CD4-positive, alpha-beta T cell treated with Interleukin-15 for 4 hours (primary cell): ENCODE results near the gene MAB21L1.

Experiments
- DNase-seq: peaks from one replicate; pipeline ENCODE4 v3.0.0-alpha.2; 2020; ENCODE audit warnings: low spot score

MAB21L1 gene

DNA sequence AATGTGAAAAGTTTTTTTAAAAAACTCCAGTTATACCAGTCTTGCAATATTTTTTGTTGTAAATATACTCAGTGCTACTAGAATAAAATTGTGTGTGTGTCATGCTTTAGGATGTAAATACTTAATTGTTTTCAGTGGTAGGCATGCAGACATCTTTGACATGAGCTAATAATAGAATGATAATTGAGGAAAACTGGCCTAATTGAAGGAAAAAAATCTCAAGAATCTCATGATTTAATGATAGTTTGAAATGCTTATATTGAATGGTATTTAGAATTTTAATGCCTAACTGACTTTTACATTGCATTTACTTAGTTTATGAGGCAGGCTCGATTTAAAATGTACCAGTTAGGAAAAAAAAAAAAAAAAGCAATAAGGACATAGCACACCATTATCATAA lies 3.2 kb upstream of the MAB21L1 start:
- DNase-seq = no peak

DNA sequence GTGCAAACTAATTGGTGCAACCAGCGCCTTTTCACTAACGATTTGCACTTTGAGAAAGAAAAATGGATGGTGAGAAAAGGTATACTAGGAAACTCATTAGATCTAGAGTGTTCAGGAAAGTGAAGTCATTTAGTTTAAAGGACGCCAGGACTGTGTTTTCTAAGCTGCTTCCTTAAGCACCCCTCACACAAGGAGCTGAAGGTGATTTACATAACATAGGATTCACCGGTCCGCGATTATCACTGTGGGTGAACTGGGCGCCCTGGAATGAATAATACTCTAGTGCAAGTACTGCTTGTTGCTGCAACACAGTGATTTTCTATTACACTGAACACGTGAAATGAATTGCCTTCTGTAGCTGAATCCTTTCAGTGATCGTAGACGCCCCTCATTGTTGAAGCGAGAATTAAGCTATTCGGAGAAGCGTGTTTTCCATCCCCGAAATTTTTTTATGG lies 2.6 kb upstream of the MAB21L1 start:
- DNase-seq = no peak

DNA sequence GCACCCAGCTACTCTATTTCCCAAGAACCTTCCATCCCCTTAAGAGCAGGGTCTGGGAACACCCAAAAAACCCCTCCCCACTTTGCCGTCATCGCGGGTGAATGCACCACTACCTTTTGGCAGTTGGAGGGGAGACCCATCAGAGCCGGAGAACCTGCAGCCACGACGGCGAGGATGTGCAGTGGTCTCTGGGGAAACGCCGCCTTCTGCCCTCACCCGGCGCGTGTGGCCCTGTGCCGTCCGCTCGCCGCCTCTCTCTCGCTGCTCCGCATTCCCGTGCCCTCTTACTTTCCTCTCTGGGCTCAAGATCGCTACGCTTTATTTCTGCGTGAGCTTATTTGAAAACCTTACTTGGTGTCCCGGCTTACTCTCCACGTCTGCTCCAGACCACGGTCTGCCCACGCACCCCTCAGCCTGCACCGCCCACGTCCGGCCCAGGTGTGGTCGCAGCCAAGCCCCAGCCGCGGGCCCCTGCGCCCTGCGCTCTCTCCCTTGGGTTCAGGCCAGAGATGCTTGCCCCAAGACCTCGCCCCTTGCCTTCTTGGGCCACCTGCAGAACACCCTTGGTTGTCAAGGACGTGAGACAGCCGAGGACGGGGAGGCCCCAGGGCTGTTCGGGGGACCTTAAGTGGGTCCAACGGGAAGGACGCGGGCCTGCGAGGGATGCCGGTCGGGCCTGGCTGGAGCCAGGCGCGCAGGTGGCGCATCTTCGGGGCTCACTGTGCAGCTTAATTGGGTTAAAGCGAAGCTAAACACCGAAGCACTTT lies 2.0 kb upstream of the MAB21L1 start:
- no peak for DNase-seq

DNA sequence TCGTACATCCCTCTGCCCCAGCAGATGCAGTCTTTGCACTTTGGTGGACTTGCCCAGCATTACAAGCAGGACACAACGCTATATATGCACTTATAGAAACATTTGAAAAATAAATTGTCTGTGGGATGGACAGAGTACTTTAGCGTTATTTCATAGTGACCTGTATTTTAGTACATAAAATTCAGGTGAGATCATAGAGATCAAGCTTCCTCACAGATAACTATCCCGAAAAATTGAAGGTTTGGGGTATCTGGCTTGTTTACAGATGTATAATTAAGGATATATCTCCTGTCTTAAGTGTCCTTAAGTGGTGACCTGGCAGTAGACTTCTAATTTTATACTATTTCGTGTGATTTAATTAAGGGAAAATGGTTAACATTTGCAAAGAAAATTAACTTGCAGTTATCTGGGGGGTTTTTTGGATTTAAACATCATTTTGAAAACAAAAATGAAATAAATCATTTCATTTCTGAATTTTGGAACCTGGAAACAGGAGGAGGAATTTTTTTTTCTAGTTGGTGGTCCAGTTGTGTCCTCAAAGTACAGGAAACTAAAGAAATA lies 977 bp upstream of the MAB21L1 start:
- no peak for DNase-seq

DNA sequence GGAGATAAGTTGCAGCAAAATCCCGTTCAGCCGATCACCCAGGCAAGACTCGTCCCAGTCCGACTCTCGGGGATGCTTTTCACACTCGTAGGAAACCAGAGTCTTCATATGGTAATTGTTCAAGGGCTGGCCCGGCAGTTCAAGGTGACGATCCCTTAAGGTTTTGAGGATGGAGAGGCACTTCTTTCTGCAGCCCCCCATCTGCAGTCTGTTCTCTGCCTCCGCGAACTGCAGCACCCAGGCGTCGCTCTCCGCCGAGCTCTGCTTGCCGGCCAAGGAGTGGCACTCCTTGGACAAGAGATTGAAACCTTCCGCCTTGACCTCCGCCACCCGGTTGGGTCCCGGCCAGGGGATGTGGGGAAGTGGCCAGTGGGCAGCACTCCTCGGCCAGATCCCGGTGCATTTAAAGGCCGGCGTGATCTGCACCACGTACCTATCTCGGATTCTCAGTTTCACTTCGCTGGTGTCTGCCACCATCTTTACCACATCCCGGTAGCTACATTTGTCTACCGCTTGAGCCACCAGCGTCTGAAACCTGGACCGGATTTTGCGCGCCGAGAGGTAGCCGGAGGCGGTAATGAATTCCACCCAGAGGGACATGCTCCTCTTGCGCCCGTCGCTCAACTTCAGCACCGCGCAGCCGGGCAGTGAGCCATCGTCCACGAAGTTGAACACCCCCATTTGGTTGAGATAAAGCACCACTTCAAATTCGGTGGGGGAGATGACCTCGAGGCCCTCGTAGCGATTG lies 1.1 kb downstream of the MAB21L1 start:
- DNase-seq = no peak

DNA sequence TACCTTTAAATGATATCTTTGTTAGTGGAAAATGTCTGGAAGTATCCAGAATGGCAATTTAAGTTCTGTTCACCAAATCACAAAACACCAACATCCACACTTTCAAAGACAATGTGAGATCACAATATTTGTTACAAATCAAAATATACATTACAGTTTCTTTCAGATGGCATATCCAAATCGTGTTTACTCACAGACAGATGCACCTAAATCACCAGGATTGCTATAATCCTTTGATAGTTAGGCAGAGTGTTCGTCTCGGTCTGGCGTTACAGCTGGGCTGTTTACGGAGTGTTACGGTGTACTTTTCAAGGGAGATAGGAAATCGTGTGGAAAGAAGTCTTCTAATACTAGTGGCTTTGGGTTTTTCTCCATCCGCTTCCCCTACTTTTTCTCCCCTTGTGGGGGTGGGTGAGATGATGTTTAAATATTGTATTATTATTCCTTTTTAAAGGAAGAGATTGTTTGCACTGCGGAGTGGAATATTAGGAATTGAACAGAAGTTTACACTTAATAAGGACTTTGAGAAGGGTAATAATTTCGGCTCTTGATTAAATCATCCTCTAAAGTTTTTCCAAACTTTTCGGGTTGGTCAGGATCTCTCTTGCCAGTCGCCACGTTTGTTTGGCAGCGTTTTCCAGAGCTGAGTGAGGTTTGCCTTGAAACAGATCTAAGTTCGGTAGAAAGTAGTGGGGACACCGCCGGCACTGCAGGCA lies 1.8 kb downstream of the MAB21L1 start:
- no peak for DNase-seq

DNA sequence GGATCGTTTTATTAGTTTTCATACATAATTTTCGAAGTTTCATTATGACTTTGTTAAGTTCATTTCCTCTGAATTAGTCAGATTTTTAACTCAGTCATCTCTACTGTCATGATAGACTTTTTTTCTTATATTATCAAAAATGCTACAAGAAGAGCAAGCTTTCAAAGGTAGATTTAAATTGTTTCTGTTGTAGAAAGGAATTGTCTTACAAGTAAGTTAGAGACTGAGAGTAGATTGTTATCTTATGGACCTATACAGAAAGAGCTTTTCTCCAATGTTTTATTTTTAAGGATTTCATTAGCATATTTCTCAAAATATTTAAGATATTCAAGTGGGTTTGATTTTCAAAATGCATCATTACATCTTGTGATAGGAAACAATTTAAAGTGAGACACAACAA lies 2.7 kb downstream of the MAB21L1 start:
- DNase-seq = no peak

DNA sequence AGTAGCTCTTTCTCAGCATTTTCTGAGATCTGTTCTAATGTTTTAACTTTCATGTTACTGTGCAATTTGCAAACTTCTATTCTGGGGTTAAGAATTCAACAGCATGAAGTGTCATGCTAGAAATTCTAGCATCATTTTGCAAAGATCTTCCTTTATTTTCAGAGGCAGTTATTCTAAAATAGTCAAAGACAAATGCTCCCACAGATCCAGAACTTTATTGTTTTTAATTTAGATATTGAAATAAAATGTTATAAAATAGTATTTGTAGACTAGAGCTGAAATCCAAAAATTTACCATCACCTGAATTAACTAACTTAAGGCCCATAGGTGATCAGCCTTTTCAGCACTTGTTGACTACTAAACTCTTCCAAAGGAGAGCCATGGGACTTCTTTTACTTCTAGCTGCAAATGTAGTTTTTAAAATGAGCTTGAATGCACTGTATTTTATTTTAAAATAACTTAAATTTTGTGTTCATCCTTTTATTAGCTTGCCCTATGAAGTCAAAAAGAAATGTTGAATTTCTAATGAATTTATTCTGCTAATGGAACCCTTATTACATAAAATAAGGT lies 3.2 kb downstream of the MAB21L1 start:
- DNase-seq = no peak

DNA sequence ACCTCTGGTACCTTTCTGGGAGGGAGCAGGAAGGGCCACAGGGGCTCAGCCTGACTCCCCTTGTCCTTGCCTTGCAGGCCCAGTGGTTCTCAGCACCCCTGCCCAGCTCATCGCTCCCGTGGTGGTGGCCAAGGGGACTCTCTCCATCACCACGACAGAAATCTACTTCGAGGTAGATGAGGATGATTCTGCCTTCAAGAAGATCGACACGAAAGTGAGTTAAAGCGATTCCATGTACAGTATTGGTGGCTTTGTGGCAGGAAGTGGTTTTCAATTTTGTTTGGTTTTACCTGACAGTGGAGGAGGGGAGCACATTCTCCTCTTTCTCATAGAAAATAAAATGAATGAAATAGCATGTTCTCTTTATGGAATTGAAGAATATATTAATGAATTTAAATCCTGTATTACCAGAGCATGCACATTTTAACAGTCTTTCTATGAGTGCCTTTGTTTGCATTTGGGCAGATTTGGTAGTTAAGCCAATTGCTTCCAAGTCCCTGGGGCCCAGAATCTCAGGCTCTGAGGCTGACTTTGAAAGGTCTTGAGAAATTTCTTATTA lies 4.1 kb downstream of the MAB21L1 start:
- no peak for DNase-seq

DNA sequence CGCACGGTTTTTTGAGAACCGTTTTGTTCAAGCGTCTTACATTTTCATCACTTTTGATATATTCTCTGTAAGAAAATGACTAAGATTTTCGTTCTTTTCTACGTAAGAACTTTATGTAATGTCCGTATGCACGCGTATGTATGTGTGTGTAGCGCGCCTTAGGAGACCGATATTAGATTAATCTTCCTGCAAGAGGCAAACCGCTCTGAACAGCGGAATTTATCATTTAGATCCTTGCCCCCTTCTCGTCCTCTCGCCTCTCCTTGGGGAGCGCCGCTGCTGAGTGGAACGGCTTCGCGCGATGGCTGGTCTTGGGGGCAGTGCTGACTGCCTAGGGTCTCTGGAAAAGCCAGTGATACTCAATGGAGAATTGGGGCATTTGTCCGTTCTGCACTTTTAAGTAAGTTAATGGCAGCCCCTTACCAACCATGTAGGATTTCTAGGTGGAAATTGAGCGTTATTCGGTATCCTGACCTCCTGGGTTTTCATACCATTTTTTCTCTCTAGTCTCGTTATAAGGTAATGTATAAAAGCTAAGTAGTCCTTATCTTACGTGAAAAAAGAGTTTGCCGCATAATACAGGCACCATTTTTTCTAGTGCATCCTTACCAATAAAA lies 4.7 kb downstream of the MAB21L1 start:
- DNase-seq = no peak

DNA sequence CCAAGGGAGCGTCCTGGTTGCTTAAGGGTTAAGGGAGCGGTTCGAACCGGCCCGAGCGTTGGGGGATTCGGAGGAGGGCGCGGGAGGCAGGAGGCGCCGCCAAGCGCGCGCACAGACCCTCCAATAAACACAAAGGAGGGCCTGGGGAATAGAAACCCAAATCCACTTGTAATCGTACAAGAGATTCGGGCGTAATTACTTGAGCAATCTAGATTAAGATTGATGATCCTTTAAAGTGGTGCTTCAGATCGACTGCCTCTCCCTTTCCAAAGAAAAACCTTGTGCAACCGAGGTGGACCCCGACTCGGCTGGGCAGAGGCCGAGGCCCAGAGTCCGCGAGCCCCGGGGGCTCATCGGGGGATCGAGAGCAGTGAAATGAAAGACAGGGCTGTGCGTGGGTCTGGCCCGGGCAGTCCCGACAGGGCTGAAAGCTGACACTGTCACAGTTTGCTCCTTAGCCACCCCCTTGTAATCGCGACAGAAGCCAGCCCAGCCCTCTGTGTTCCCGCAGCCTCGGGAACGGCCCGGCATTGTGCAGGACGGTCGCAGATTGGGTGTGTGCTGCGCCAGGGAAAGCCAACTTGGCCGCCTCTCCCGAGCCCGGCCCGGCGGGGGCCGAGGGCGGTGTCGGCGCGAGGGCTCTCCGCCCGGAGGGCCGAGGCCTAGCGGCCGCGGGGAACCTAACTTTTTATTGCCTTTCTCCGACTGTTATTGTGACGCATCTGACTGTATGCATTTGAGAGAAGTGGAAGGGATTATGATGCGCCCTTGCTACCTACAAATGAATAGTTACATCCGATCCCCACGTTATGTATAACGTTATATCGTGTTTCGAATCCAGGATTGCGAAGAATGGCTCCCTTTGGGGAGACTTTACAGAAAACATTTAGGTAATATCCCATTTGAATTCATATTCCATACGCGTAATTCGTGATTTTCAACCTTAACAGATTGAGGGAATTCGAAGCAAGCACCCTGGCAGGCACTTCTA lies 5.5 kb downstream of the MAB21L1 start:
- no peak for DNase-seq

DNA sequence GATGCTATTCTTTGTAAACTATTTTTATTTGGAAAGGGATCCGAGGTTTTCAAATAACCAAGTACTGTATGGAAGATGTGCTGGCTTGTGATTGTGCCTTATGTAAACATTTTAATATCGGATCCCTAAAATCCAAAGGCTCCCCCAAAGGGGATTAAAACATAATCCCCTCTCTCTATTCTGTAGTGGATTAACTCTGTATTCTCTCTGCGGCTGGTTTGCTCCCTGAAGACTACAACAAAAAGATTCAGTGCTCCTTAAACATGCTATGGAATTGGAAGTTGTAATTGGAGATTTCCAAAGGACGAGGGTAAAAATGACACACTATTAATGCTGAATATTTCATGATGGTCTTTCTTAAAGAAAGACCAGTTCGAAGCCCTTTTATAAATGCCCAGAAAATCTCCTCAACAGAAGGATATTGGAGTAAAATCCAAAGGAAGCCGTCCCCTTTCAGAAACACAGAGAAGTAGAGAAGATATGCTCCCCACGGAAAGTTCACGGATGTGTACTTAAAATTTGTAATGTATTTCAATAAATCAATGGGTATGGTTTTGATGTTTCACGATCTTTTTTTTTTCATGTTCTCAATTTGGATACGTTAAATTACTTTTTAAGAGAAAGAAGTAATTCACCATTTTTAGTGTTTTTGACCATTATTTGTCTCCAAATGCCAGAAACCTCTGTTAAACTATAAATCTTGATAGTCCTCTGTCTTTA lies 6.5 kb downstream of the MAB21L1 start:
- DNase-seq = no peak

DNA sequence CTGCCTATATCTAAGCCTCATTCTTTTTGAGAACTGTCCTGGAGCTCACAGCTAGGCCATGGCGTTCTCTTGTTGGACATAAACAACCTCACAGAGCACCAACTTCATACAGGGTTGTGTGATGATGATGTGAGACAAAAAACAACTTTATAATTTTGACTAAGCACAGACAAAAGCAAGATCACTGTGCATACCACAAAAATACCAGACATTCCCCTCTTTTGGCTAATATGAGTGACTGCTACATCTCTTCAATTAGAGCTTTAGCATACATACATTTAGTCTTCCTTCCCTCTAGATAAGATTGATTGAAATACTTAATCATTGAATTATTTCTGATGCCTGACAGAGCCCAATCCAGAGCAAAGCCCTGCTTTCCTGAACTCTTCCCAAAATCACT lies 8.3 kb downstream of the MAB21L1 start:
- no peak for DNase-seq

DNA sequence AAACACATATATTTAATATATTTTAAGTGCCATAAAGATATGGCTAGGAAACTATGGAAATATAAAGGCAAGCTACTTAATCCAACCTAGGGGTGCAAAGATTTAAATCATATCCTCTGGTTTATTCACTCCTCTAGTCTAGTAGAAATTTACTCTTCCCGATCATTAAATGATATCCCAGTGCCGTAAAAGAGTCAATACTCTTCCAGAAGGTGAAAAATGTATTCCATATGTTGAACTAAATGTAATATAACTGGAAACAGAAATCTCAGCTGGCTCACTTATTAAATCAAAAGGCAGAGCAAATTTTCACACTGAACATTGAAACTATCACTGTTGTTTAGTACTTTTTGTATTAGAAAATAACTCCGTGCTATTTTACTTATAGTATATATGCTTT lies 11.1 kb downstream of the MAB21L1 start:
- no peak for DNase-seq

DNA sequence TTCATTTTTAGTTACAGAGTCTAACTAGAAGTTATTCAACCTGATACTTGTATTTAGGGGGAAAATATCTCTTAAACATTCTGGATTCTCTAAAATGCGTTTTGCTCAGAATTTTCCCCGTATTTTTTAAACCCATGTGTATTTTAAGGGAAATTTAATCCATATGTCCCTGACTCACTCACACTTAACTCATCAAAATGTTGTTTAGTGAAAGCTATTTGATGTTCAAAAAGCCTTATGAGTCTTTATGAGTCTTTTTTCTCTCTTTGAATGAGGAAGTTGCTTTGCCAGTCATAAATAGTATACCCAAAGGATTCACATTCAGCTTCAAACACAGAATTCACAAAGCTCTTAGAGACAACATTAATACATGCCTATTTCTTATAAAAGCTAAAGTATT lies 16.4 kb downstream of the MAB21L1 start:
- no peak for DNase-seq

DNA sequence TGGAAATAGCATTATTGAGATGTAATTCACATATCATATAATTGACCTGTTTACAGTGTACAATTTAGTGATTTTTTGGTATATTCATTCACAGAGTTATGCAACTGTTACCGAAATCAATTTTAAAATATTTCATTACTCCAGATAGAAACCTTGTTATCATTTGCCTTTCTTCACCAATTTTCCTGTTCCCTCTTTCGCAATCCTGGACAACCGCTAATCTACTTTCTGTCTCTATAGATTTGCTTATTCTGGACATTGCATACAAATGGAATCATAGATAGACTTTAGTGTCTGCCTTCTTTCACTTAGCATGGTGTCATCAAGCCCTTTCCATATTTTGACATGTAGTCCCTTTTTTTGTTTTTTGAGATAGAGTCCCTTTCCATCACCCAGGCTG lies 19.2 kb downstream of the MAB21L1 start:
- no peak for DNase-seq

DNA sequence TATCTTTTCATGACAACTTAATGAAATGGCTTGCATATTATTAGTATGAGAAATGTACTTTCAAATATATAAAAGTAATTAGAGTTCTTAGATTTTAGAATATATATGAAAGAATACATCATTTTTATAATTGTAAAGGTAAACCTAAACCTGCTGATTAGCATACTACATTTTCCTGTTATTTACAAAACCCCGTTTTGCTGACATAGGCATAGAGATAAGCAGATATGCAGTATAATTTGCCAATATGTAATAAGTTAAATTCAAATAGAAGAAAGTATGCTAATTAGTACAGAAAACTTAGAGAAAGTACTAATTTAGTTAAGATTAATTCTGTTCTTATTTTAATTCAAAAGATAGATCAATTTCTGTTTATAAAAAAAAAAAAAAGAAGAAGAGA lies 21.5 kb downstream of the MAB21L1 start:
- DNase-seq = no peak

DNA sequence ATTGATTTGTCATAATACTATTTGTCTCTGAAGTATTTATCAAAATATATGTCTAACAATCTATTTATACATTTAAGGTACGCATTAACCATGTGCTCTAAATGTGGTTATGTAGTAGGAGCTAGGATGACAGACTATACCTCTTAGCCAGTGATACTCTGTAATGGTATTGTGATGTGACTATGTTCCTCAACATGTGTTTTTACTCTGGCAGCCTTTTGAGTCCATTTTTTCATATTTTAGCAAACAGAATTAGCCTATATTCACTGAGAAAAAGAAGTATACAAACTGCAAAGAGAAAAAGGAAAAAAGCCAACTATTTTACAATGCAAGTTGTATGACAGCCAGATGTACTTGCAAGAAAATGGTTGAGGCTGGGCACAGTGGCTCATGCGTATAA lies 26.7 kb downstream of the MAB21L1 start:
- no peak for DNase-seq

DNA sequence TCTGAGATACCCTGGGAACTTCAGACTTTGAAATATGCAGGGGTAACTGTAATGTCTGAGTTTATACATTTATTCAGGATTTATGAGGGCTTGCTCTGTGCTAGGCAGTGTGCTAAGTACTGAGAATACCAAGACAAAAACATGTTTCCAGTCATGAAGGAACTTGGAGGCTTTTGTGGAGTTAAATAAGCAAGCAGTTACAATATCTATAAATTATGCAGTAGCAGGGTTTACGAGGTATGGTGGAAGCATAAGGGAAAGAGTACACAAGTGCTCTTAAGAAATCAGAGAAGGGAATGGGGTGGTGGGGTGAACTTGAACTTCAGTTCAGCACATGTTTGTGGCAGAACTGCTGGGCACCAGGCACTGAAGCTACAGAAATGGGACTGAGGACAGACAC lies 28.0 kb downstream of the MAB21L1 start:
- DNase-seq = no peak
